Activated T-helper 17 cell treated with anti-CD3 and anti-CD28 coated beads, Interleukin-2, amount 50 U/mL, for 72 hours (primary cell): Measurements from ENCODE around the gene ZDHHC18. TPM values are rescaled to one million over a fixed set of nuclear protein-coding genes. Genes with fewer than 3 reads are reported as not detected.
"Not testable (repeated sequence)": the region's sequence is repeated elsewhere in the genome, so short reads cannot be mapped to it uniquely, and the experiment has no call there.

Experiments used
- ATAC-seq: fragments of 150-1000 bp; cut with Tn5 transposase; replicated peaks from 2 replicates; pipeline ENCODE4 v1.10.0; 2021; ENCODE audit warnings: mild to moderate bottlenecking, moderate library complexity
- H3K27ac Mint-ChIP-seq: one replicate; pipeline ENCODE4 v1.8.0; 2022; ENCODE audit warnings: mixed read lengths
- H3K27me3 Mint-ChIP-seq: one replicate; pipeline ENCODE4 v1.8.0; 2022; ENCODE audit warnings: mixed read lengths
- H3K36me3 Mint-ChIP-seq: one replicate; pipeline ENCODE4 v1.8.0; 2022; ENCODE audit warnings: low read depth, mild to moderate bottlenecking, mixed read lengths
- H3K4me1 Mint-ChIP-seq: one replicate; pipeline ENCODE4 v1.8.0; 2022; ENCODE audit warnings: mixed read lengths
- H3K4me3 Mint-ChIP-seq: one replicate; pipeline ENCODE4 v1.8.0; 2022; ENCODE audit warnings: mild to moderate bottlenecking, mixed read lengths
- H3K9me3 Mint-ChIP-seq: one replicate; pipeline ENCODE4 v1.8.0; 2022; ENCODE audit warnings: mixed read lengths
- total RNA-seq, 2 donors: library from RNA; stranded (reverse); gene quantifications; one replicate each; pipeline ENCODE4 v1.2.3, GENCODE V29; 2022

Gene ZDHHC18
- total RNA-seq, 2 donors from 2014 or later = 84.3 to 86.1 TPM

DNA sequence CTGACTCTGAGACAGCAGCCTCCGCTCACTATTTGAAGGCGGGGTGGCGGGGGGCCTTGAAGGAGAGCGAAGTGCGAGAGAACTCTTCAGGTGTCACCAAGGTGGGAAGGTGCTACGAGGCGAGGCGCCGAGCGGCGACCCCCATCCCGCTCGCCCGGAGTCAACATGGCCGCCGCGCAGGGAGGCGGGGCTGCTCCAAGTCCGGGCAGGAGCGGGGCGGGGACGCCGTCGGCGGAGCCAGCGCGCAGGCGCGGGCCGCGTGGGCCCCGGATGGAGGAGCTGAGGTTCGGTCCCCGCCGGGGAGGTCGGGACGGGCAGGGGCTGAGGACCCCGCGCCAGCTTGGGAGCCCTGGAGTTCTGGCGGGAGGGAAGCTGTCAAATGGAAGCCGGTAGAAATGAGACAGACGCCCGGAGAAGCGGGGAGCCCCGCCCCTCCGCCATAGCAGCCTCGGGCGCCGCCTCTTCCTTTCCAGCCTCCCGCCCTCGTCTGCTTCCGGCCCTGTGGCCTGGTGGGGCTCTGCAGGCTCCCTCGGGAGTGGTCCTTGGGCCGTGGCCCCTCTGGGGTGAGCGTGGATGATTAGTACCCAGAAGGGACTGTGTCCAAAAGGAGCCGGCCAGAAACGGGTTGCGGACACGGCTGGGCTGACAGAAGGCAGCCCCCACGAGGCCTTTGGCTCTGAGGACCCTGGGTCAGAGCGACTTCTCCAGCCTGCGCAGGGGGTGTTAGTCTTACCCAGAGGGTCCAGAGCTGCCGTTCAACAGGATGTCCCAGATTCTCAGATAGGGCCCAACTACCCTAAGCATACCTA is 38.6 kb upstream of the ZDHHC18 start, which contains the start of gene PIGV:
Gene PIGV (plus strand): TSS at position 245 of the 809 bp plus-strand sequence. CDS start 2,866 bp downstream, outside the sequence.
- peak; percentile 57 for ATAC-seq
- Mint-ChIP-seq H3K4me1 (peaks cover 71% of the 10 kb centered on the region), H3K4me3 (peak within 1 kb of the TSS; percentile 91), H3K27me3 (no peaks in the 10 kb centered on the region), H3K9me3 (no peaks in the 10 kb centered on the region), H3K27ac (peak within 1 kb of the TSS; percentile 100), H3K36me3 (peaks cover 50% of the 10 kb centered on the region)

DNA sequence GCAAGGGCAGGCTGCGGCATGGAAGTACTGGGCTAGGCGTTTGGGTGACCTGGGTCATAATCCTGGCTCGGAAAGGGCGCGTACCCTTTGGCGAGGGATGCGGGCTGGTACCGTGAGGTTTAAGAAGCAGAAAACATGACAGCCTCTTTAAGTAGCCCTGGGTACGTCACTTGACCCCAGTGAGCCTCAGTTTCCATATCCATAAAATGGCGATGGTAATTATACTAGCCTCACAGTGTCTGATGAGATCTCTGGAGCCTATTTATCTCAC is 38.0 kb upstream of the ZDHHC18 start:
- no peaks in the 10 kb centered on the region for H3K9me3 Mint-ChIP-seq
- peak overlapping the region; percentile 91 for H3K4me3 Mint-ChIP-seq
- H3K4me1 Mint-ChIP-seq = peaks cover 74% of the 10 kb centered on the region
- H3K27me3 Mint-ChIP-seq = no peaks in the 10 kb centered on the region
- H3K27ac Mint-ChIP-seq = peak overlapping the region; percentile 100
- peaks cover 53% of the 10 kb centered on the region for H3K36me3 Mint-ChIP-seq
- no peak for ATAC-seq

DNA sequence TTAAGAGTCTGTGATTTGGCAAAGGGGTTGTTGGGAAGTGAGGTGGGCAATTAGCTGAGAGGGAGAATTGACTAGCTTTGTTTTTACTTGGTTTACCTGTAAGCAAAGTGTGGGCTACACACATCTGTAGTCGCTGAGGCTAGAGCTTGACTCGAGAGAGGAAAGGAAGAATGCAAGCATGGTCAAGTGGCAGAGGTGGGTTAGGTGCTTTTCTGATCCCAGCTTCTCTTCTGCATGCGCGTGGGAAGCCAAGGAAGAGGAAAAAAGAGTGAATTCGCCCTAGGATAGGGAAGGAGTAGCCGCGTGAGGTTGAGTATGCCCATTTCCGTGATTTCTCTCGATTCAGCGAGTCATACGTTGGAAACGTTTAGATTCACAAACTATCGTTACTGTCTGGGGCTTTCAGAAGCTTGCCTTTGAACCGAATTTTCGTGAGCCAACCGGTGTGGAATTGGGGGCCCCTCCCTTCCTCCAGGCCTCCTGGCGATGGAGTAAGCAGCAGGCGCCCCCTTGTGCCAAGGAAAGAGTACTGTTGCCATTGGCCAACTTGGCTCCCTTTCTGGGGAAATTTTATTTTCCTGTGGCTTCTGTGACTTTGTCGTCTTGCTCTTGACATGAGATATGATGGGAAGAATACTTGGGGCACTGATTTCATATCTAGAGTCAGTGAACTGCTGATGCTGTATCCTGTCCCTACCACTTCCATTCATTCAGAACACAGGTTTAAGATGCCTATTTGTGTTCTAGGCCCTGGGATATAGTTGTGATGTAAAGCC is 37.5 kb upstream of the ZDHHC18 start:
- peaks cover 73% of the 10 kb centered on the region for H3K4me1 Mint-ChIP-seq
- no peaks in the 10 kb centered on the region for H3K27me3 Mint-ChIP-seq
- H3K9me3 Mint-ChIP-seq = no peaks in the 10 kb centered on the region
- H3K36me3 Mint-ChIP-seq = peaks cover 59% of the 10 kb centered on the region
- peak overlapping the region; percentile 91 for H3K4me3 Mint-ChIP-seq
- H3K27ac Mint-ChIP-seq = peak overlapping the region; percentile 100
- peak; percentile 25 for ATAC-seq

DNA sequence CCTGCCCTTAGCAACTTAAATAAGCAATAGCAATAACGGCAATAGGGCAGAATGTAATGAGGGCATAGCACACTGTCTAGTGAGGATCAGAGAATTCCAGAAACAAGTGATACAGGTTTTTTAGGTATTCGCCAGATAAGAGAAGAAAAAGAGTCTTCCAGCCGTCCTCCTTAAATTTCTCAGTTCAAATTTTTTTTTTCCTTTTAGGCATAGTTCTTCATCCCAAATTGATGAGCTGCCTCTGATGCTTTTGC is 36.9 kb upstream of the ZDHHC18 start:
- Mint-ChIP-seq H3K36me3 (peaks cover 64% of the 10 kb centered on the region), H3K9me3 (no peaks in the 10 kb centered on the region), H3K4me1 (peaks cover 71% of the 10 kb centered on the region), H3K27ac (peak overlapping the region; percentile 100), H3K27me3 (no peaks in the 10 kb centered on the region), H3K4me3 (peak overlapping the region; percentile 91)
- ATAC-seq = no peak

DNA sequence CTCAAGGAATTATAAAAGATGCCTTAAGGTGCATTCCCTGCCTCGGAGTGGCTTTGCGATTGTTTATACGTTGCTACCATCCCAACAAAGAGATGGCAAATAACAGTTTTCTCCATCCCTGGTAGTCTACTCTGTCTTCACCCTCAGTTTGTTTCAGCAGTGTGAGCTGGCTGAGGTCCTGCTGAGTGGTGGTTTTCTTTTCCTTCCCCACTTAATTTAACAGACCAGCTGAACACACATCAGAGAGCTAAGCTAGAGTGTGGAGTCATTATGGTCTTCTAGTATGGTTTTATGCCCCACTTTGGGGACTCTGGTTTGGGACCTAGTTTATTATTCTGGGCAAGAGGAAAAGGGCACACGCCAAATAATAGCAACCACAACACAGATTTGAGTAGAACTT is 36.6 kb upstream of the ZDHHC18 start:
- H3K36me3 Mint-ChIP-seq = peaks cover 68% of the 10 kb centered on the region
- peak; percentile 43 for ATAC-seq
- peak overlapping the region; percentile 100 for H3K27ac Mint-ChIP-seq
- H3K4me3 Mint-ChIP-seq = peak overlapping the region; percentile 91
- H3K9me3 Mint-ChIP-seq = no peaks in the 10 kb centered on the region
- H3K27me3 Mint-ChIP-seq = no peaks in the 10 kb centered on the region
- H3K4me1 Mint-ChIP-seq = peaks cover 72% of the 10 kb centered on the region

DNA sequence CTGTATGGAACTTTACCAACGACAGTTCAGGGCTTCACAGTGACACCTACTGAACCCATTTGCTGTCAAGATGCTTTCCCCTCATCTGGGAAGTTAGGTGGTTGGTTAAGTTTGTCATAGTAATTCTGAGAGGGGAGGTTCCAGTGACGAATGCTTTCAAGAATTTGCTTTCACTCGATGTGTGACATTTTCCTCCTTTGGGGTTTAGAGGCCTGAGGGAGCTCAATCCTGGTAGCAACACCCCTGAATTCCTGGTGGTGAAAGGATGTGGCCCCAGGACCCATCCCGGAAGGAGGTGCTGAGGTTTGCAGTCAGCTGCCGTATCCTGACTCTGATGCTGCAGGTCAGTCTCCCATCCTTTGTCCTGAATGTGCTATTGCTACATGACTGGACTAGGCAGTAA is 35.9 kb upstream of the ZDHHC18 start:
- Mint-ChIP-seq H3K27ac (peak overlapping the region; percentile 100), H3K9me3 (no peaks in the 10 kb centered on the region), H3K36me3 (peaks cover 74% of the 10 kb centered on the region), H3K27me3 (no peaks in the 10 kb centered on the region), H3K4me3 (peak overlapping the region; percentile 91), H3K4me1 (peaks cover 68% of the 10 kb centered on the region)
- ATAC-seq = peak; percentile 52

DNA sequence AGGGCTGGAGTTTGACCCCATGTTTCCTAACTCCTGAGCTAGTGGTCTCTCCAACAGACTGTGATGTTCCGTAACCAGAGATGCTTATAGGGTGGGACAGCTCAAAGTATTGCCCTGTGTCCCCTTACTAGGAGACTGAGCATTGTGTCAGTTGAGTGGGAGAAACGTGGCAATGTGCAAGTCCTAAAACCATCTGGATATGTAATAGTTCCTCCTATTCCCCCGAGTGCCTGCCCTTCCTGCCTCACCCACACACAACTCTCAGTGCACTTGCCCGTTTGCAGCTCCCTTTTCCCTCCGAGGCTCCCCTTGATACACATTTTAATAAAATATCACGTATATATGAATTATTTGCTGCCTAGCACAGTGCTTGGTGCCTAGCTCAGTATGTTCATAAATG is 35.3 kb upstream of the ZDHHC18 start:
- Mint-ChIP-seq H3K27me3 (no peaks in the 10 kb centered on the region), H3K9me3 (no peaks in the 10 kb centered on the region), H3K4me3 (peak overlapping the region; percentile 91), H3K36me3 (peaks cover 80% of the 10 kb centered on the region), H3K4me1 (peaks cover 62% of the 10 kb centered on the region), H3K27ac (peak overlapping the region; percentile 100)
- no peak for ATAC-seq

DNA sequence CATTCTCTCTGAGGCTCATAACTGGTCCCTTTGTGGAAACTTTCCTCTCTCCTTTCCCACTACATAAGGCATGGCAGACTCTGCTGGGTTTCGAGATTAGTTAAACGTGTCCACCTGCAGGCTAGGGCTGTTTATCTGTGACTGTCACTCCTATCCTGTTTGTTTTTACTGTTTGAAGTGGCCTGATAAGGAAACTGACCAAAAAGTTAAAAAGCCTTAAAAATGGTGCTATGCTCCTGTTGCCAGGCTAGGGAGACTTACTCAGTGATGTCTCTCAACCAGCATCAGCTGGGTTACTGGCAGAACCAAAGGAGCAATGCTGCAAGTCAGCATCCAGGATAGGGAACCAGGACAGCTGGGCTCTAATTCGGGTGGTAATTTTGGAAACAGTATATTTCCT is 34.9 kb upstream of the ZDHHC18 start:
- peak overlapping the region; percentile 91 for H3K4me3 Mint-ChIP-seq
- H3K27ac Mint-ChIP-seq = peak overlapping the region; percentile 100
- peaks cover 85% of the 10 kb centered on the region for H3K36me3 Mint-ChIP-seq
- no peak for ATAC-seq
- peaks cover 57% of the 10 kb centered on the region for H3K4me1 Mint-ChIP-seq
- H3K9me3 Mint-ChIP-seq = no peaks in the 10 kb centered on the region
- H3K27me3 Mint-ChIP-seq = no peaks in the 10 kb centered on the region

DNA sequence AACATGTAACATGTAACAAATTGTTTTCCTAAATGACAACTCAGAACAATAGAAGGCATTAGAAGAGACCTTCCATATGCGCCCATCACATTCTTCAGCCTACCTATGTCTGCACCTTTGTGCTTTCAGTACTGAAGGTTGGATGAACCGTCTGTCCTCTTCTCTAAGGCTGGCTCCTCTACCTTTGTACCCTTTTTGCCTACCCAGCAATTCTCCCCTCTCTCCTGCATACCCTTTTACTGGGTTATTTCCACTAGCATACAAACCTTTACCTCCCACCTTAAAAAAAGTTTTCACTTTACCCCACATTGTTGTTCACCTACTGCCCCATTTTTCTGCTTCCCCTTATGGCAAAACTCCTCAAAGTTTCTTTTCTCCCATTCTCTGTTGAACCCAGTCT is 33.6 kb upstream of the ZDHHC18 start:
- peaks cover 89% of the 10 kb centered on the region for H3K36me3 Mint-ChIP-seq
- H3K4me3 Mint-ChIP-seq = peak overlapping the region; percentile 35
- ATAC-seq = no peak
- peaks cover 48% of the 10 kb centered on the region for H3K4me1 Mint-ChIP-seq
- no peaks in the 10 kb centered on the region for H3K27me3 Mint-ChIP-seq
- H3K9me3 Mint-ChIP-seq = no peaks in the 10 kb centered on the region
- H3K27ac Mint-ChIP-seq = peak overlapping the region; percentile 29

DNA sequence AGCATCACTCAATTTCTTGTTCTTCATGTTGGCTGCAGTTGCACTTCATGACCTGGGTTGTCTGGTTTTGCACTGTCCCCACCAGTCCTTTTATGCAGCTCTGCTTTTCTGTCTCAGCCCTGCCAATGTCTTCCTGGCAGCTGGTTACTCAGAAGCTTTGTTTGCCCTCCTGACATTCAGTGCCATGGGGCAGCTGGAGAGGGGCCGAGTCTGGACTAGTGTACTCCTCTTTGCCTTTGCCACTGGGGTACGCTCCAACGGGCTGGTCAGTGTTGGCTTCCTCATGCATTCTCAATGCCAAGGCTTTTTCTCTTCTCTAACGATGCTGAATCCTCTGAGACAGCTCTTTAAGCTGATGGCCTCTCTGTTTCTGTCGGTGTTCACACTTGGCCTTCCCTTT is 32.1 kb upstream of the ZDHHC18 start:
- Mint-ChIP-seq H3K9me3 (no peaks in the 10 kb centered on the region), H3K4me3 (no peak overlapping the region), H3K27me3 (no peaks in the 10 kb centered on the region), H3K4me1 (peaks cover 48% of the 10 kb centered on the region), H3K36me3 (peaks cover 81% of the 10 kb centered on the region), H3K27ac (peak overlapping the region; percentile 28)
- no peak for ATAC-seq

DNA sequence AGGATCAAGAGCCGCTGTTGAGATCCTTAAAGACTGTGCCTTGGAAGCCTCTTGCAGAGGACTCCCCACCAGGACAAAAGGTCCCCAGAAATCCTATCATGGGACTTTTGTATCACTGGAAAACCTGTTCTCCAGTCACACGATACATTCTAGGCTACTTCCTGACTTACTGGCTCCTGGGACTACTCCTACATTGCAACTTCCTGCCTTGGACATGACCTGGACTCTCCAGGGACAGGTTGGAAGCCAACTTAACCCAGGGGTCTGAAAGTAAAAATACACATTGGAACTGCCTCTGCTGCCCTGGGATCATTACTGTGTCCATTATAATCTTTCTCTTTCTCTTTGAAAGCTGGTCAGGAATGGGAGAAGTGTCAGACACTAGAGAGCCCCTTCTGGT is 28.9 kb upstream of the ZDHHC18 start:
- Mint-ChIP-seq H3K9me3 (no peaks in the 10 kb centered on the region), H3K4me3 (no peak overlapping the region), H3K4me1 (peaks cover 46% of the 10 kb centered on the region), H3K27ac (peak overlapping the region; percentile 59), H3K27me3 (no peaks in the 10 kb centered on the region), H3K36me3 (peaks cover 62% of the 10 kb centered on the region)
- ATAC-seq = no peak

DNA sequence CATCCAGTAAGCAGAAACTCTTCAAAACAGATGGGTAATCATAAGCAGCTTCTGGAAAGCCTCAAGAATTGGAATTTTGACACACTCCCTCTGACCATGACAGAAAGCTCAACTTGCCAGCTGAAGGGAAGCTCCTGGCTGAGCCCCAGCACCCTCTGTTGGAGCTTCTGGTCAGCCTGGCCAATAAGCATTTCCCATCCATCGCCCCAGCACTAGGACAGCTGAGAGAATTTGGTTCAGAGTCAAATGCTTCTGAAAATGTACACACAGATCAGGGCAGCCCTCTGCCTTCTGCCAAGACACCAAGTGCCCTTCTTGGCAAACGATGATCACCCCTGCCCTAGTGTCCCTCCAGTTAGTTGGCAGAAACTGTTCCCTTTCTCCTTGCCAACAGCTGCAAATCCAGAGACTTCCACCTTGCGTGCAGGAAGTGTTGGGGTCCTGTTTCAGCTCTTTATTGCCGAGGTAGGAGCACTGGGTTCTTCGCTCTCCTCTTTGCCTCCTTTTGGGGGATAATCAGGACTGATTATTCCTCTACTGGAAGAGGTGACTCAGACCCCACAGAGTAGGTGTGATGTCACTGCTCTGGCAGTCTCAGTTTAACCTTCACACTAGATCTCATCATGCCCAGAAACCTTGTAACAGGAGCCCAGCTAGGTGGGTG is 26.9 kb upstream of the ZDHHC18 start:
- H3K36me3 Mint-ChIP-seq = peaks cover 42% of the 10 kb centered on the region
- H3K9me3 Mint-ChIP-seq = no peaks in the 10 kb centered on the region
- H3K4me3 Mint-ChIP-seq = peak overlapping the region; percentile 70
- H3K27ac Mint-ChIP-seq = peak overlapping the region; percentile 86
- peak; percentile 90 for ATAC-seq
- H3K4me1 Mint-ChIP-seq = peaks cover 36% of the 10 kb centered on the region
- H3K27me3 Mint-ChIP-seq = no peaks in the 10 kb centered on the region

DNA sequence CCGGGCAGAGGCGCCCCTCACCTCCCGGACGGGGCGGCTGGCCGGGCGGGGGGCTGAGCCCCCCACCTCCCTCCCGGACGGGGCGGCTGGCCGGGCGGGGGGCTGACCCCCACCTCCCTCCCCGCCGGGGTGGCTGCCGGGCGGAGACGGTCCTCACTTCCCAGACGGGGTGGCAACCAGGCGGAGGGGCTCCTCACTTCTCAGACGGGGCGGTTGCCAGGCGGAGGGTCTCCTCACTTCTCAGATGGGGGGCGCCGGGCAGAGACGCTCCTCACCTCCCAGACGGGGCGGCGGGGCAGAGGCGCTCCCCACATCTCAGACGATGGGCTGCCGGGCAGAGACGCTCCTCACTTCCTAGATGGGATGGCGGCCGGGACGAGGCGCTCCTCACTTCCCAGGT is 22.6 kb upstream of the ZDHHC18 start:
- not testable (repeated sequence) for H3K36me3 Mint-ChIP-seq, H3K27ac Mint-ChIP-seq, H3K4me3 Mint-ChIP-seq, ATAC-seq, H3K9me3 Mint-ChIP-seq, H3K27me3 Mint-ChIP-seq
- peaks cover 34% of the 10 kb centered on the region for H3K4me1 Mint-ChIP-seq

DNA sequence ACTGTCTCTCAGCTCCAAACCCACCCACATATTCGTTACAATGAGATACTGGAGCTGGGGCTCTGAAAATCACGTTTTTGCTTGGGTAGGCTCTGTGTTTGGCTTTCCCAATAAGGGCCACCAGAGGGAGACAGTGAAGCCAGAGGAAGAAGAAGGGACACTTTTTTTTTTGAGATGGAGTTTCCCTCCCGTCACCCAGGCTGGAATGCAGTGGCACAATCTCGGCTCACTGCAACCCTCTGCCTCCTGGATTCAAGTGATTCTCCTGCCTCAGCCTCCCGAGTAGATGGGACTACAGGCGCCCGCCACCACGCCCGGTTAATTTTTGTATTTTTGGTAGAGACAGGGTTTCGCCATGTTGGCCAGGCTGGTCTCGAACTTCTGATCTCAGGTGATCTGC is 16.4 kb upstream of the ZDHHC18 start:
- H3K36me3 Mint-ChIP-seq, H3K9me3 Mint-ChIP-seq, H3K27me3 Mint-ChIP-seq: not testable (repeated sequence)
- peak; percentile 68 for ATAC-seq
- peaks cover 22% of the 10 kb centered on the region for H3K4me1 Mint-ChIP-seq
- peak overlapping the region; percentile 36 for H3K4me3 Mint-ChIP-seq
- H3K27ac Mint-ChIP-seq = peak overlapping the region; percentile 56

DNA sequence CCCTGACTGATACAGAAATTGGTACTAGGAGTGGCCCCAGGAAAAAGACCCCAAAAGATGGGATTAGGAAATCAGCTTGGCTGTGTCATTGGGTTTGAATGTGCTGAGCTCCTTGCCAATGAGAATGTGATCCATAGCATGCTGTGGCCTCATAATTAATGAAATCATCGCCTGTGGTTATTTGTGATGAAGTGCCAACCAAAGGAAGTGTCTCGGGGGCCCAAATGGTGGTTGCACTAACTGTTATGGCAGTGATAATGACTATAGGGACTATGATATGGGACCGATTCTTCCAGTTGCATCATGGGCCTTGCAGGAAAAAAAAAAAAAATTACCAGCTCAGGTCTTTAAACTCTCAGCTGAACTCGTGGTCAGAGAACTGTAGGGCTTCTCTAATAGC is 15.4 kb upstream of the ZDHHC18 start:
- Mint-ChIP-seq H3K27ac (peak overlapping the region; percentile 56), H3K27me3 (no peaks in the 10 kb centered on the region), H3K4me3 (peak overlapping the region; percentile 36), H3K4me1 (peaks cover 18% of the 10 kb centered on the region), H3K36me3 (no peaks in the 10 kb centered on the region), H3K9me3 (no peaks in the 10 kb centered on the region)
- ATAC-seq = no peak
